Activated CD8-positive, alpha-beta memory T cell treated with anti-CD3 and anti-CD28 coated beads for 48 hours (primary cell): ENCODE measurements around the gene HGFAC.

Experiments used
- DNase-seq, 3 experiments: peaks; one replicate each; pipeline ENCODE4 v3.0.0-alpha.2; 2020; ENCODE audit warnings: low read depth in 2 of 3, low spot score in 2 of 3

Gene HGFAC

GRCh38 chr4:3460926-3461325 is 19.2 kb downstream of the HGFAC start:
- no peak for DNase-seq

GRCh38 chr4:3461515-3462291 is 19.9 kb downstream of the HGFAC start:
- no peak for DNase-seq

- DNase-seq, result no peak
Observed at GRCh38 chr4:3462321-3462789, 20.6 kb downstream of the HGFAC start.

- no peak for DNase-seq
Observed at GRCh38 chr4:3462790-3463415, 21.1 kb downstream of the HGFAC start, which contains the start of gene DOK7. DOK7 (plus strand) TSS chr4:3463306; CDS start chr4:3463376, 70 bp downstream.

- no peak for DNase-seq
Observed at GRCh38 chr4:3463556-3464348, 22.0 kb downstream of the HGFAC start.

GRCh38 chr4:3464349-3464905 is 22.7 kb downstream of the HGFAC start:
- DNase-seq, result no peak

- DNase-seq, result no peak
Observed at GRCh38 chr4:3464911-3465697, 23.3 kb downstream of the HGFAC start.

GRCh38 chr4:3465698-3466671 is 24.2 kb downstream of the HGFAC start:
- no peak for DNase-seq

- DNase-seq, result no peak
Observed at GRCh38 chr4:3466691-3467600, 25.2 kb downstream of the HGFAC start.

GRCh38 chr4:3467601-3468031 is 25.8 kb downstream of the HGFAC start:
- DNase-seq, result no peak

- no peak for DNase-seq
Observed at GRCh38 chr4:3468154-3468553, 26.4 kb downstream of the HGFAC start.

GRCh38 chr4:3468804-3469203 is 27.0 kb downstream of the HGFAC start:
- DNase-seq, result no peak

- DNase-seq, result no peak
Observed at GRCh38 chr4:3469386-3470243, 27.8 kb downstream of the HGFAC start.

GRCh38 chr4:3470244-3471097 is 28.7 kb downstream of the HGFAC start:
- no peak for DNase-seq

- no peak for DNase-seq
Observed at GRCh38 chr4:3471098-3471760, 29.5 kb downstream of the HGFAC start.

- DNase-seq, result no peak
Observed at GRCh38 chr4:3471886-3472285, 30.1 kb downstream of the HGFAC start.
